Measurements from ENCODE around the gene ATP6AP1.
"Not testable (repeated sequence)": the region's sequence is repeated elsewhere in the genome, so short reads cannot be mapped to it uniquely, and the experiment has no call there.

ATP6AP1 gene, protein sequence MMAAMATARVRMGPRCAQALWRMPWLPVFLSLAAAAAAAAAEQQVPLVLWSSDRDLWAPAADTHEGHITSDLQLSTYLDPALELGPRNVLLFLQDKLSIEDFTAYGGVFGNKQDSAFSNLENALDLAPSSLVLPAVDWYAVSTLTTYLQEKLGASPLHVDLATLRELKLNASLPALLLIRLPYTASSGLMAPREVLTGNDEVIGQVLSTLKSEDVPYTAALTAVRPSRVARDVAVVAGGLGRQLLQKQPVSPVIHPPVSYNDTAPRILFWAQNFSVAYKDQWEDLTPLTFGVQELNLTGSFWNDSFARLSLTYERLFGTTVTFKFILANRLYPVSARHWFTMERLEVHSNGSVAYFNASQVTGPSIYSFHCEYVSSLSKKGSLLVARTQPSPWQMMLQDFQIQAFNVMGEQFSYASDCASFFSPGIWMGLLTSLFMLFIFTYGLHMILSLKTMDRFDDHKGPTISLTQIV
- total RNA-seq: 267 to 759 (median 503) reads per million in 18 experiments

- DNase-seq: peak; percentile 92 to 95
Measured at GRCh38 chrX:154428176-154429171, at the start of gene ATP6AP1. TSS of gene ATP6AP1 (plus strand) at chrX:154428677. CDS start at chrX:154428693, 16 bp downstream.

GRCh38 chrX:154378799-154379568 lies 49.5 kb upstream of the ATP6AP1 start, which contains the start of gene EMD:
TSS of gene EMD (plus strand) at chrX:154379295. CDS start at chrX:154379485, 190 bp downstream.
- DNase-seq: peak; percentile 97

DNA sequence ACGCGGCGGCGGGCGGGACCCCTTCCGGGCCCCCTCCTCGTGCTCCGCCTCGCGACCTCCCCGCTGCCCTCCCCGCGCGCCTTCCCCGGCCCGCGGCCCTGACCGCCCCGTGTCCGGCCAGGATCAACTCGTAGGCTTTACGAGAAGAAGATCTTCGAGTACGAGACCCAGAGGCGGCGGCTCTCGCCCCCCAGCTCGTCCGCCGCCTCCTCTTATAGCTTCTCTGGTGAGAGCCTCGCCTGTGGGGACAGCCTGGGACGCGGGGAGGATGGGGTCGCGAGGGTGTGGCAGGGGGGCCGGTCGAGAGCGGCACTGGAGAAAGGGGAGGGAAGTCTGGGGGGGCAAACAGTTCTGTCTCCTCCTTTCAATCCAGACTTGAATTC lies 48.9 kb upstream of the ATP6AP1 start:
- DNase-seq: no peak

GRCh38 chrX:154380153-154380552 lies 48.3 kb upstream of the ATP6AP1 start:
- no peak for DNase-seq

GRCh38 chrX:154380787-154381186 lies 47.7 kb upstream of the ATP6AP1 start:
- DNase-seq: no peak

DNA sequence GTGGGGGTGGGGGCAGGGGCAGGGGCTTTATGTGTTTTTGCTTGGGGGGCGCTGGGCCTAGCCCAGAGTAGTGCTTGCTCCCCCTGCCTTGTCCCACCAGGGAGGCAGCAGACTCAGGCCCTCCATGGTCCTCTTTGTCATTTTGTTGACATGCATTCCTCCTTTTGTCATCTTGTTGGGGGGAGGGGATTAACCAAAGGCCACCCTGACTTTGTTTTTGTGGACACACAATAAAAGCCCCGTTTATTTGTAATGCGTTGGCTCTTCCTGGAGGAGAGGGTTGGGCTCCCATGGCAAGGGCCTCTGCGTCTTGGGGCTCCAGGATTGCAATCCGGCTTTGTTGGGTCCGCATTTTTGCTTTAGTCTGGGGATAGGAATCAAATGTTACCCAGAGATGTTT lies 47.2 kb upstream of the ATP6AP1 start:
- DNase-seq: no peak

- DNase-seq: no peak
Measured at GRCh38 chrX:154382483-154383069, 45.9 kb upstream of the ATP6AP1 start.

DNA sequence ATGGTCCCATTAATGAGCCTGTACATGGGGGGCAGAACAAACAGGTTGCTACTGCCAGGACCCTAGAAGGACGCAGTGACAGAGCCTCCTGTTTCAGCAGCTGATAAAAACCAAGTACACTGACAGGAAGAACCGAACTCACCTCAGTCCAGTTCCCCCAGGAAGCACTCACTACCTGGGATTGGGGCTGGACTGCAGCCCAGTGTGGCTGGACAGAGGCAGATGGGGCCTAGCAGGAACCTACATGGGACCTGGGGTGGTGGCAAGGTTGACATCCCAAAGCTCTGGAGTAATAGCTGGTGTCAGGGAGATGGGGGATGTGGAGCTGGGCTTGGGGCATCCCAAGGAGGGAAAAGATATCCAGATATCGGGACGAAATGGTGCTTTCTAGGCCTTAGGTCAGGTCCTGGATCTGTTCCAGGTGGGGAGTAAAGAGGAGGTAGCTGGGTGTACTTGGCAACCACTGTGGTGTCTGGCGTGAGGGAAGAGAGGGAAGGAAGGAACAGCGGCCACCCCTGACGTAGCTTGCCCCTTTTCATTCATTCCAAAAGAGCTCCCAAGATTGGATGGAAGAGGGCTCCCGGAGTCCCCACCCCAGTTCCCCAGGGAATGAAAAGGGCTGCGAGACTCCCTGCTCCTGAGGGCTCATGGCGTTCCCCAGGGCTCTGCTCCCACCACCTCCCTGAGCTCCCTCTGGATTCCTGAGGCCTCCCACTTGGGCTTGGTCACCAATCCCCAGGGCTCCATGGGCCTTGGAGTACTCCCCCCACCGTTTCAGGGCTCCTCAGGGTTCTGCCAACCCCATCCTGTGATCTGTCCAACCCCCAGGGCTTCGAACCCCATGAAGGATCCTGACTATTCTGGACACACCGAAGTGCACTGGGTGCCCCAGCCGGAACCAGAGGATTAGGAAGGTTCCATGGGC lies 44.9 kb upstream of the ATP6AP1 start:
- no peak for DNase-seq

DNA sequence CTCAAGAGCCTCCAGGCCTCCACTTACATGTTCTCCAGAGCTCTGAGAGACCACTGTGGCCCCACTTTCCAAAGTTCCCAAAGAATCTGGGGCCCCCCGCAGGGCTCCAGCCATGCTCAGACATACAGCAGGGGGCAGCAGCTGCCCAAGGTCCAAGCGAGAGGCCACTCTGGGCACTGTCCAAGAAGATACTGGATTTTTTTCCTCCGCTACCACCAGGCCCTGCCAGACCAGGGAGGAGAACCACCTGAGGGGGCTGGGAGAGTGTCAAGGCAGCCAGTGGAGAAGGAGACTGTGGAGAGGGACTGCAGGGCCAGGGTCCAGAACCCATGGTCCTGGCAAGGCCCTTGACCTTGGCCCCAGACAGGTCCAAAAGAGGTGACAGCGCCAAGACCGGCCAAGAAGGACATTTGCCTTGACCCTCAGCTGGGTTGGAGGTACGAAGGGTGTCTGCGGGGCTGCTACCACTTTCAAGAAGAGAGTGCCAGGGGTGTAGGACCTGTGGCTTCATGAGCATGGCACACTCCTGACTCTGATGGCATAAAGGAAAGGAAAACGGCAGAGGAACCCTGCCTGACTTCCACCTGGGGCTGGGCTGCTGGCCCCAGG lies 44.1 kb upstream of the ATP6AP1 start:
- no peak for DNase-seq

DNA sequence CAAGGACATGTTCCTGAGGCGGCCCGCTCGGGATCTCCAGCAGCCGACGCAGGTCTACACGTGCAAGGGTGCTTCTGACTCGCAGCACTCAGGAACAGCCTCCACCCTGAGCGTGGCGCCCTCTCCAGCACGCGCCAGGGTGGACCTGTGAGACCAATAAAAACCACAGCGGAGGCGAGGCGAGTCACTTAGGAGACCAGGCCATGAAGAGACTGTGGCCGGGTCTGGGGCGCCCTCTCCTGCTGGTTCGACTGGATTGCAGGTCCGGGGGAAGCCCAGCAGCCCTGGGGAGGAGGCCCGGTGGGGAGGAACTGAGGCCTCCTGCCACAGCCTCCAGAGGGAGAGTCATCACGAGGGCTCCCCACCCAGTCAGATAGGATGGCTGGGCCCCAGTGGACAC lies 40.4 kb upstream of the ATP6AP1 start:
- not testable (repeated sequence) for DNase-seq

GRCh38 chrX:154388649-154389048 lies 39.8 kb upstream of the ATP6AP1 start:
- DNase-seq: not testable (repeated sequence)

GRCh38 chrX:154389812-154390747 lies 38.4 kb upstream of the ATP6AP1 start:
- DNase-seq: not testable (repeated sequence)

DNA sequence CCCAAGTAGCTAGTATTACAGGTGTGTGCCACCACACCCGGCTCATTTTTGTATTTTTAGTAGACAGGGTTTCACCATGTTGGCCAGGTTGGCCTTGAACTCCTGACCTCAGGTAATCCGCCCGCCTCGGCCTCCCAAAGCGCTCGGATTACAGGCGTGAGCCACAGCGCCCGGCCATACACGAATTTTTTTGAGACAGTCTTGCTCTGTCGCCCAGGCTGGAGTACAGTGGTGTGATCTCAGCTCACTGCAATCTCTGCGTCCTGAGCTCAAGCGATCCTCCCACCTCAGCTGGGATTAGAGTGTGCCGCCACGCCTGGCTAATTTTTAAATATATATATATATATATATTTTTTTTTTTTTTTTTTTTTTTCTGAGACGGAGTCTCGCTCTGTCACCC lies 32.1 kb upstream of the ATP6AP1 start:
- not testable (repeated sequence) for DNase-seq

DNA sequence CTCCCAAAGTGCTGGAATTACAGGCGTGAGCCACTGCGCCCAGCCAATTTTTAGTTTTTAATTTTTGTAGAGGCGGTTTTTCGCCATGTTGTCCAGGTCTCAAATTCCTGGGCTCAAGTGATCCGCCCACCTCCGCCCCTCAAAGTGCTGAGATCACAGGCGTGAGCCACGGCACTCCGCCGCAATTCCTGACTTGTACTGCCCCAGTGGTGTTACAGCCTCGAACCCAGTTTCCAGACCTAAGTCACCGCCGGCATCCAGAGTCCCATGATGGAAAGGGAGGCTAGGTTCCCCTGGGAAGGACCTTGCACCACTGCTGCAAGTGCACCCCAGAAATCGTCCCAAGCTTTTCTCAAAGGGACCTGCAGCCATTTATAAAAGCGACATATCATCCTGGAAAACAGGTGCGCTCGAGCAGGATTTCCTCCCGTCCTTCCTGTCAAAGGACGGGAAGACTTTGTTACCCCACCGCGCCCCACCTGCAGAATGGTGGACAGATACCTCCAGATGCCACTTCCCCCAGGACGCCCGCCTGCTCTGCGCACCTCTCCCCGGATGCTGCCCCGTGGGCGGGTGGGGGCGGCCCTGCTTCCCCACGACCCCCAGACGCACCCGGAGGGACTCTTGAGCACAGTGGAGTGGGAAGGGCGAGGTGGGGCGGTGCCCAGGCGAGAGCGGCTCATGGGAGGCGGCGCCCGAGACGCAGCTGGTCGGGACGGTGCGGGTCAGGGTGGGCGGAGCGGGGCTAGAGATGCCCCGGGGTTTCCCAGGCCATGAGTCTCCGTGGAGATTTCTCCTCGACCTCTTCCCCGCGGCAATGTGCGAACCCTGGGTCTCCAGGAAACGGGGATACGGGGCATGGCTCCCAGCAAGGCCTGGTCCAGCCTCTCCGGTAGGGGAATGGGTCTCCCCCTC lies 31.2 kb upstream of the ATP6AP1 start:
- DNase-seq: peak; percentile 50 to 74

GRCh38 chrX:154397888-154398667 lies 30.4 kb upstream of the ATP6AP1 start, which contains the start of gene RPL10:
TSS of gene RPL10 (plus strand) at chrX:154398377. CDS start at chrX:154398520, 143 bp downstream.
- DNase-seq: peak; percentile 96 to 97

DNA sequence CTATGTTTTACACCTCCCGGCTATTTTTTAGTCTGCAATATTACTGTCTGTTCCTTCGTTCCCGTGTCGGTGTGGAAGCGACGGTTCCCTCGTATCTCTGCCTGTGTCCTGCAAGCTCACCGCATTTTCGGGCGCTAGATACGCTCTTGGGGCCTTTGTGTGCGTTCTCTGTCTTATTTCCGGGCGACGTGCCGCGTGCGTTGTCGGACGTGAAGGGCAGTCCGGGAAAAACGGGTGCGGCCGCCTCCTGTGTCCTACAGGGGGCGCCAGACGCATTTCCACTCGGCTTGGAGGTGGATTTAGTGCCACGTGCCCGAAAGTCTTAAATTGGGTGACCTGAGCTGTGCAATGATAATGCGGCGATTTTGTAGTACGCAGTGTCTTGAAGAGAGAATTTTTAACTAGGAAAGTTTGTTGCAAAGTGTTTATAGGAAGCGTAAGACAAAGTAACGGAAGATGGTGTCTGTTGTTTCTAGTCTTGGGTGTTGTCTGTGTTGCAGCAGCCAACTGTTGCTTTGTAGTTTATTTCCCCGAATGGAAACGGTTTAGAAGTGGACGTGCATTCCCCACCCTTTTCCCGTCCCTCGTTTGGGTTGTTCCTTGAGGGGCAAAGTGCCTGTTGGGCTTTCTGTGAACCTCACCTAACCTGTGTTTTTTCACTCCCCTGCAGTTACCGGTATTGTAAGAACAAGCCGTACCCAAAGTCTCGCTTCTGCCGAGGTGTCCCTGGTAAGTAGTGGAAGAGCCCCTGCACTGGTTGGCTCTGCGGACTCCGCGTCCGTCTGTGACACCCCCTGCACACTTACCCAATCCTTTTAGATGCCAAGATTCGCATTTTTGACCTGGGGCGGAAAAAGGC lies 29.6 kb upstream of the ATP6AP1 start:
- peak; percentile 83 for DNase-seq
